H1 (cell line): ENCODE measurements around the gene UNC119B. TPM values are rescaled to one million over a fixed set of nuclear protein-coding genes. Genes with fewer than 3 reads are reported as not detected.
"Not testable (repeated sequence)": the region's sequence is repeated elsewhere in the genome, so short reads cannot be mapped to it uniquely, and the experiment has no call there.

Source experiments
- CTCF ChIA-PET: fragments of 300-600 bp; sonication (Branson Sonifier 250); formaldehyde crosslinking; loops from one replicate; lab custom pipeline; 2021; ENCODE audit not compliant: partially characterized antibody; lab: Charles Lee
- POLR2A ChIA-PET: fragments of 300-600 bp; sonication (Branson Sonifier 250); formaldehyde crosslinking; loops from one replicate; lab custom pipeline; 2021; ENCODE audit warnings: inconsistent platforms; ENCODE audit not compliant: partially characterized antibody; lab: Charles Lee
- DNase-seq, 2 experiments: peaks; one replicate each; pipeline versions ENCODE4 v3.0.0 to v3.0.0-alpha.2; 2010 to 2022; ENCODE audit warnings: low spot score in 2 of 2, low read depth in 1 of 2, mixed read lengths in 1 of 2
- FAIRE-seq: peaks from 2 replicates; lab custom pipeline; 2011; peaks lifted over from hg19 to GRCh38; lab: Jason Lieb, UNC
- H2AFZ ChIP-seq: 2 replicates; pipeline ENCODE4 v1.8.1; 2012; ENCODE audit warnings: low read length, inconsistent platforms
- H2AK5ac ChIP-seq: 2 replicates; pipeline ENCODE4 v1.6.1; 2013; ENCODE audit warnings: low read depth, low read length
- H2BK120ac ChIP-seq: replicated peaks from 2 replicates; pipeline ENCODE3; 2013; ENCODE audit warnings: low read depth, low read length, inconsistent platforms
- H2BK12ac ChIP-seq: 2 replicates; pipeline ENCODE4 v1.6.1; 2013; ENCODE audit warnings: low read depth, low read length
- H2BK15ac ChIP-seq: 2 replicates; pipeline ENCODE4 v1.6.1; 2013; ENCODE audit warnings: low read length
- H2BK20ac ChIP-seq: 2 replicates; pipeline ENCODE4 v1.6.1; 2013; ENCODE audit warnings: low read length
- H2BK5ac ChIP-seq: 2 replicates; pipeline ENCODE4 v1.6.1; 2013; ENCODE audit warnings: low read depth, low read length
- H3K14ac ChIP-seq: 2 replicates; pipeline ENCODE4 v1.6.1; 2013; ENCODE audit warnings: inconsistent platforms; ENCODE audit not compliant: insufficient read length
- H3K18ac ChIP-seq: 2 replicates; pipeline ENCODE4 v1.6.1; 2013; ENCODE audit warnings: low read length; ENCODE audit errors: extremely low read depth
- H3K23ac ChIP-seq: 2 replicates; pipeline ENCODE4 v1.6.1; 2013; ENCODE audit warnings: inconsistent platforms; ENCODE audit not compliant: insufficient read length
- H3K23me2 ChIP-seq: 2 replicates; pipeline ENCODE4 v1.6.1; 2013; ENCODE audit warnings: low read depth, low read length
- H3K27ac ChIP-seq: 2 replicates; pipeline ENCODE4 v1.6.1; 2011; ENCODE audit warnings: low read depth, low read length, inconsistent platforms
- H3K27me3 ChIP-seq, 4 experiments: replicated peaks in 1 of 4; 1 replicate in 1 of 4; 2 replicates in 3 of 4; pipeline versions ENCODE4 v1.6.1 to v1.8.1; 2011 to 2013; ENCODE audit warnings: low read length in 3 of 4, mild to moderate bottlenecking in 3 of 4, inconsistent platforms in 2 of 4, mixed read lengths in 2 of 4, moderate library complexity in 1 of 4; ENCODE audit not compliant: control insufficient read depth in 3 of 4, insufficient read depth in 3 of 4; ENCODE audit errors: extremely low read depth in 1 of 4
- H3K36me3 ChIP-seq, 4 experiments: 2 replicates each; pipeline versions ENCODE4 v1.6.1 to v1.8.1; 2011 to 2013; ENCODE audit warnings: mild to moderate bottlenecking in 4 of 4, low read length in 3 of 4, moderate library complexity in 2 of 4, control low read depth in 1 of 4, inconsistent platforms in 1 of 4; ENCODE audit not compliant: insufficient read depth in 4 of 4, control insufficient read depth in 2 of 4
- H3K4ac ChIP-seq: replicated peaks from 2 replicates; pipeline ENCODE3; 2013; ENCODE audit warnings: low read length, low read depth, mixed read lengths, inconsistent platforms; ENCODE audit not compliant: insufficient read length
- H3K4me1 ChIP-seq, 4 experiments: replicated peaks in 1 of 4; 1 replicate in 1 of 4; 2 replicates in 3 of 4; pipeline versions ENCODE4 v1.6.1 to v1.8.1; 2011 to 2013; ENCODE audit warnings: low read length in 3 of 4, inconsistent platforms in 2 of 4, mixed read lengths in 1 of 4; ENCODE audit not compliant: insufficient read depth in 4 of 4, control insufficient read depth in 3 of 4
- H3K4me2 ChIP-seq, 2 experiments: 2 replicates each; pipeline versions ENCODE4 v1.6.1 to v1.8.1; 2011 to 2013; ENCODE audit warnings: low read depth in 2 of 2, low read length in 2 of 2, control low read depth in 1 of 2, inconsistent platforms in 1 of 2, mild to moderate bottlenecking in 1 of 2; ENCODE audit not compliant: insufficient read depth in 1 of 2
- H3K4me3 ChIP-seq, 4 experiments: fragments of 200-600, 300-600 bp in 1 of 4; sonication (generic), shearing (Covaris generic), sonication (Bioruptor Twin) in 1 of 4; 2 replicates each; pipeline versions ENCODE4 v1.5.1 to v1.8.1; 2011 to 2016; ENCODE audit warnings: low read length in 4 of 4, low read depth in 3 of 4, control low read depth in 2 of 4, inconsistent platforms in 2 of 4, mild to moderate bottlenecking in 2 of 4, mixed read lengths in 1 of 4, moderate library complexity in 1 of 4; ENCODE audit not compliant: insufficient read depth in 2 of 4; ENCODE audit errors: extremely low read depth in 1 of 4
- H3K56ac ChIP-seq: replicated peaks from 2 replicates; pipeline ENCODE3; 2013; ENCODE audit warnings: low read depth, mild to moderate bottlenecking, mixed read lengths, low read length, inconsistent platforms; ENCODE audit not compliant: insufficient read length
- H3K79me1 ChIP-seq: 2 replicates; pipeline ENCODE4 v1.6.1; 2013; ENCODE audit warnings: low read depth, low read length, control low read depth
- H3K79me2 ChIP-seq, 2 experiments: 2 replicates each; pipeline versions ENCODE4 v1.6.1 to v1.8.1; 2012 to 2013; ENCODE audit warnings: low read length in 2 of 2, mild to moderate bottlenecking in 2 of 2, inconsistent platforms in 1 of 2; ENCODE audit not compliant: insufficient read depth in 2 of 2, control insufficient read depth in 1 of 2
- H3K9ac ChIP-seq, 4 experiments: replicated peaks in 1 of 4; 1 replicate in 1 of 4; 2 replicates in 3 of 4; pipeline versions ENCODE4 v1.6.1 to v1.8.1; 2011 to 2013; ENCODE audit warnings: low read depth in 3 of 4, low read length in 3 of 4, control low read depth in 2 of 4, mild to moderate bottlenecking in 2 of 4, moderate library complexity in 2 of 4, inconsistent platforms in 1 of 4; ENCODE audit errors: extremely low read depth in 1 of 4
- H3K9me3 ChIP-seq, 2 experiments: 2 replicates each; pipeline versions ENCODE4 v1.6.1 to v1.8.1; 2012 to 2013; ENCODE audit warnings: mild to moderate bottlenecking in 2 of 2, moderate library complexity in 2 of 2, control low read depth in 1 of 2, inconsistent platforms in 1 of 2, low read depth in 1 of 2, low read length in 1 of 2, mixed read lengths in 1 of 2; ENCODE audit not compliant: insufficient read depth in 2 of 2
- H4K20me1 ChIP-seq, 2 experiments: replicated peaks in 1 of 2; 2 replicates each; pipeline versions ENCODE3 to v1.8.1; 2011 to 2013; ENCODE audit warnings: inconsistent platforms in 2 of 2, low read length in 2 of 2, mild to moderate bottlenecking in 1 of 2; ENCODE audit not compliant: insufficient read depth in 2 of 2, control insufficient read depth in 1 of 2
- H4K5ac ChIP-seq: 2 replicates; pipeline ENCODE4 v1.6.1; 2013; ENCODE audit warnings: low read length, low read depth, mixed read lengths, inconsistent platforms; ENCODE audit not compliant: insufficient read length
- H4K8ac ChIP-seq: 2 replicates; pipeline ENCODE4 v1.8.0; 2013; ENCODE audit warnings: mild to moderate bottlenecking, moderate library complexity, low read length, inconsistent platforms; ENCODE audit not compliant: insufficient read depth; ENCODE audit errors: extremely low read depth
- H4K91ac ChIP-seq: replicated peaks from 2 replicates; pipeline ENCODE3; 2013; ENCODE audit warnings: low read length, mixed read lengths, inconsistent platforms; ENCODE audit not compliant: insufficient read length
- WGBS, 2 experiments: shearing (Covaris generic) in 1 of 2; methylation state at CpG; one replicate each; pipeline versions ENCODE4 v1.1.6 to v1.1.7; 2013 to 2015; ENCODE audit warnings: low lambda C conversion rate in 2 of 2, mixed read lengths in 2 of 2, inconsistent platforms in 1 of 2, low coverage in 1 of 2, missing lambda C conversion rate in 1 of 2; ENCODE audit not compliant: insufficient replicate concordance in 2 of 2, insufficient coverage in 1 of 2, insufficient read length in 1 of 2; ENCODE audit errors: extremely low coverage in 1 of 2, missing lambda C conversion rate in 1 of 2; 5-methylcytosine and 5-hydroxymethylcytosine counted together
- polyA plus RNA-seq, 7 experiments: library from polyadenylated mRNA; depleted of rRNA in 3 of 7; stranded (reverse) in 5 of 7; unstranded in 2 of 7; fragments of >200 nt in 5 of 7; fragments of 200-250 nt in 2 of 7; gene quantifications; 1 replicate in 5 of 7; 2 replicates in 1 of 7; 4 replicates in 1 of 7; pipeline versions ENCODE4 v1.2.1 to v1.2.3, GENCODE V29; 2011 to 2013; ENCODE audit warnings: missing spikeins in 2 of 7, mixed read lengths in 2 of 7
- total RNA-seq: library from RNA; stranded (reverse); fragmentation: NEBNext Ultra II Directional; extraction: Animal tissue kit (Norgen Biotek cat#: 25700); gene quantifications from 2 replicates; pipeline ENCODE4 v1.2.1, GENCODE V29; 2021

UNC119B gene
- total and polyA plus RNA-seq, 2 of the 8 experiments (the other 6 are each of a cell fraction or from before 2014, with no cell fraction given), result 40.5 to 50.1 TPM

DNA sequence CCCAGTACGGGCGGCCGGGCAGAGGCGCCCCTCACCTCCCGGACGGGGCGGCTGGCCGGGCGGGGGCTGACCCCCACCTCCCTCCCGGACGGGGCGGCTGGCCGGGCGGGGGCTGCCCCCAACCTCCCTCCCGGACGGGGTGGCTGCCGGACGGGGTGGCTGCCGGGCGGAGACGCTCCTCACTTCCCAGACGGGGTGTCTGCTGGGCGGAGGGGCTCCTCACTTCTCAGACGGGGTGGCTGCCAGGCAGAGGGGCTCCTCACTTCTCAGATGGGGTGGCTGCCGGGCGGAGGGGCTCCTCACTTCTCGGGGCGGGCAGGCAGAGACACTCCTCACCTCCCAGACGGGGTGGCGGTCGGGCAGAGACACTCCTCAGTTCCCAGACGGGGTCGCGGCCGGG lies 21.9 kb downstream of the UNC119B start:
- H2BK120ac ChIP-seq, H4K5ac ChIP-seq, H3K27ac ChIP-seq, CTCF ChIA-PET, H3K9ac ChIP-seq, H3K4me1 ChIP-seq, H3K4me3 ChIP-seq, H2AK5ac ChIP-seq, H3K4me2 ChIP-seq, H3K23ac ChIP-seq, H4K20me1 ChIP-seq, H3K23me2 ChIP-seq, H2BK15ac ChIP-seq, POLR2A ChIA-PET, H2BK5ac ChIP-seq, H3K14ac ChIP-seq, H3K36me3 ChIP-seq, H4K91ac ChIP-seq, H3K79me2 ChIP-seq, H3K4ac ChIP-seq, H2AFZ ChIP-seq, H3K9me3 ChIP-seq, H3K27me3 ChIP-seq, H3K56ac ChIP-seq, DNase-seq, FAIRE-seq, H3K79me1 ChIP-seq, H4K8ac ChIP-seq, H3K18ac ChIP-seq, H2BK20ac ChIP-seq, H2BK12ac ChIP-seq: not testable (repeated sequence)
- WGBS, 2 experiments, result 93% methylated on average over 8 of the region's 35 CpGs; no CpG with 5 or more reads in 1 of the 2 experiments
